Measurements from ENCODE around the gene NDUFB5.

- TF ChIP-seq CTCF (IDR thresholded peaks at IDR 0.05) (no peak), POLR2A (IDR thresholded peaks at IDR 0.05) (no peak)
Observed at GRCh38 chr3:179661777-179662176, 57.2 kb downstream of the NDUFB5 start.
